Fibroblast of lung (primary cell): ENCODE measurements around the gene TNPO3.

ENCODE experiments used
- EZH2 ChIP-seq: IDR thresholded peaks from 2 replicates; pipeline ENCODE4 v1.5.1; 2012; ENCODE audit warnings: low read length, control low read depth, mild to moderate bottlenecking; ENCODE audit errors: missing control alignments
- TF ChIP-seq, protein P1 (sequence below), 2 donors: IDR thresholded peaks in 1 of 2; conservative IDR thresholded peaks in 1 of 2; 1 replicate in 1 of 2; 2 replicates in 1 of 2; pipeline ENCODE4 v1.5.1; 2011 to 2012; ENCODE audit warnings: low read length in 2 of 2, control low read depth in 1 of 2, inconsistent platforms in 1 of 2, low read depth in 1 of 2, mild to moderate bottlenecking in 1 of 2

DNA sequence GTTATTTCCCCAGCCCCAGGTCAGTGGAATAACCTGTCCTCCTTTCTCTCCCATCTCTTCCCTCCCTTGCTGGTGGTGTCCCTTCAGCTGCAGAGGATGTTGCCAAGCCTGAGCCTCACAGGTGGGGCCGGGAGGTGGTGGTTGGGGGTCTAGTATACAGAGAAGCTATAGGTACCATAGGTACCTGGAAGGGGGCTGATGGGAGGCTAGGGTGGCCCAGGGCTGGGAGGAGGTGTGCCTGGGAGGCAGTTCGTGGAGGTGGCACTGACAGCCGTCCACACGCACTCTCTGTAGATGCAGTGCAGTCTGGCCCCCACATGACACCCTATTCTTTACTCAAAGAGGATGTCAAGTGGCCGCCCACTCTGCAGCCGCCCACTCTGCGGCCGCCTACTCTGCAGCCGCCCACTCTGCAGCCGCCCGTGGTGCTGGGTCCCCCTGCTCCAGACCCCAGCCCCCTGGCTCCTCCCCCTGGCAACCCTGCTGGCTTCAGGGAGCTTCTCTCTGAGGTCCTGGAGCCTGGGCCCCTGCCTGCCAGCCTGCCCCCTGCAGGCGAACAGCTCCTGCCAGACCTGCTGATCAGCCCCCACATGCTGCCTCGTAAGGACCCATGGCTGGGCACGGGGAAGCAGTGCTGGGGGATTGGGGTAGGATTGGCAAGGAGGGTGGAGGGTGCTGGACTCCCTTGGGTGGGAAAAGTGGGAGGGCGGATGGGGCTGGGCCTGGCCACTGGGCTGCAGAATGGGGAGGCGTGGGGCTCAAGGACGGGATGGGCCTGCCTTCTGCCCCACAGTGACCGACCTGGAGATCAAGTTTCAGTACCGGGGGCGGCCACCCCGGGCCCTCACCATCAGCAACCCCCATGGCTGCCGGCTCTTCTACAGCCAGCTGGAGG lies 107.7 kb downstream of the TNPO3 start:
- TF ChIP-seq, protein P1, sequence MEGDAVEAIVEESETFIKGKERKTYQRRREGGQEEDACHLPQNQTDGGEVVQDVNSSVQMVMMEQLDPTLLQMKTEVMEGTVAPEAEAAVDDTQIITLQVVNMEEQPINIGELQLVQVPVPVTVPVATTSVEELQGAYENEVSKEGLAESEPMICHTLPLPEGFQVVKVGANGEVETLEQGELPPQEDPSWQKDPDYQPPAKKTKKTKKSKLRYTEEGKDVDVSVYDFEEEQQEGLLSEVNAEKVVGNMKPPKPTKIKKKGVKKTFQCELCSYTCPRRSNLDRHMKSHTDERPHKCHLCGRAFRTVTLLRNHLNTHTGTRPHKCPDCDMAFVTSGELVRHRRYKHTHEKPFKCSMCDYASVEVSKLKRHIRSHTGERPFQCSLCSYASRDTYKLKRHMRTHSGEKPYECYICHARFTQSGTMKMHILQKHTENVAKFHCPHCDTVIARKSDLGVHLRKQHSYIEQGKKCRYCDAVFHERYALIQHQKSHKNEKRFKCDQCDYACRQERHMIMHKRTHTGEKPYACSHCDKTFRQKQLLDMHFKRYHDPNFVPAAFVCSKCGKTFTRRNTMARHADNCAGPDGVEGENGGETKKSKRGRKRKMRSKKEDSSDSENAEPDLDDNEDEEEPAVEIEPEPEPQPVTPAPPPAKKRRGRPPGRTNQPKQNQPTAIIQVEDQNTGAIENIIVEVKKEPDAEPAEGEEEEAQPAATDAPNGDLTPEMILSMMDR (conservative IDR thresholded peaks at IDR 0.05 in 1 of 2, IDR thresholded peaks at IDR 0.05 in 1 of 2; ENCODE audit: low read depth in 1 of 2, low read length in 2 of 2) = no peak
- no peak for TF ChIP-seq EZH2
